HG03442 (cell line): ENCODE data around the gene BTC.
"Not testable (repeated sequence)": the region's sequence is repeated elsewhere in the genome, so short reads cannot be mapped to it uniquely, and the experiment has no call there.

ENCODE experiments used
- ATAC-seq: cut with Tn5 transposase; IDR thresholded peaks from one replicate; pipeline ENCODE4 v1.9.1; 2021; ENCODE audit warnings: mild to moderate bottlenecking, moderate library complexity; ENCODE audit not compliant: unreplicated experiment

BTC gene

GRCh38 chr4:74794382-74795010 is at the start of gene BTC:
Gene BTC (minus strand): TSS chr4:74794523. CDS start chr4:74794325, 198 bp downstream.
- no peak for ATAC-seq

- no peak for ATAC-seq
Observed at GRCh38 chr4:74840936-74841509, 46.7 kb upstream of the BTC start.

GRCh38 chr4:74838746-74839370 is 44.5 kb upstream of the BTC start:
- no peak for ATAC-seq

- no peak for ATAC-seq
Observed at GRCh38 chr4:74830928-74831327, 36.6 kb upstream of the BTC start.

GRCh38 chr4:74823194-74823593 is 28.9 kb upstream of the BTC start:
- peak; percentile 92 for ATAC-seq

GRCh38 chr4:74822603-74823002 is 28.3 kb upstream of the BTC start:
- no peak for ATAC-seq

GRCh38 chr4:74821541-74821940 is 27.2 kb upstream of the BTC start:
- no peak for ATAC-seq

- no peak for ATAC-seq
Observed at GRCh38 chr4:74814052-74814451, 19.7 kb upstream of the BTC start.

GRCh38 chr4:74812056-74812455 is 17.7 kb upstream of the BTC start:
- ATAC-seq, result not testable (repeated sequence)

- ATAC-seq, result no peak
Observed at GRCh38 chr4:74805601-74806000, 11.3 kb upstream of the BTC start.

- no peak for ATAC-seq
Observed at GRCh38 chr4:74800310-74800709, 6.0 kb upstream of the BTC start.

- ATAC-seq, result no peak
Observed at GRCh38 chr4:74796631-74797030, 2.3 kb upstream of the BTC start.

- ATAC-seq, result no peak
Observed at GRCh38 chr4:74793757-74794381, 454 bp downstream of the BTC start.

GRCh38 chr4:74790652-74791051 is 3.7 kb downstream of the BTC start:
- no peak for ATAC-seq

GRCh38 chr4:74789518-74789917 is 4.8 kb downstream of the BTC start:
- ATAC-seq, result no peak

- no peak for ATAC-seq
Observed at GRCh38 chr4:74777531-74777930, 16.8 kb downstream of the BTC start.

GRCh38 chr4:74772783-74773182 is 21.5 kb downstream of the BTC start:
- ATAC-seq, result no peak

- ATAC-seq, result no peak
Observed at GRCh38 chr4:74772106-74772505, 22.2 kb downstream of the BTC start.

GRCh38 chr4:74770226-74770910 is 24.0 kb downstream of the BTC start:
- ATAC-seq, result no peak

GRCh38 chr4:74768857-74769525 is 25.3 kb downstream of the BTC start:
- ATAC-seq, result peak; percentile 67

GRCh38 chr4:74764119-74764518 is 30.2 kb downstream of the BTC start:
- no peak for ATAC-seq
